GM18861 (cell line): ENCODE measurements around the gene BNC2.

Source experiments
- ATAC-seq: cut with Tn5 transposase; IDR thresholded peaks from one replicate; pipeline ENCODE4 v1.9.1; 2021; ENCODE audit not compliant: unreplicated experiment

Gene BNC2

GRCh38 chr9:16681652-16681987 lies 188.8 kb downstream of the BNC2 start:
- no peak for ATAC-seq

GRCh38 chr9:16680975-16681651 lies 189.4 kb downstream of the BNC2 start:
- ATAC-seq, result no peak

- no peak for ATAC-seq
Measured at GRCh38 chr9:16680541-16680940, 189.9 kb downstream of the BNC2 start.

GRCh38 chr9:16679327-16679821 lies 191.1 kb downstream of the BNC2 start:
- ATAC-seq, result no peak

- no peak for ATAC-seq
Measured at GRCh38 chr9:16676519-16676918, 194.0 kb downstream of the BNC2 start.

- ATAC-seq, result no peak
Measured at GRCh38 chr9:16675131-16675530, 195.3 kb downstream of the BNC2 start.

- ATAC-seq, result no peak
Measured at GRCh38 chr9:16673171-16673570, 197.3 kb downstream of the BNC2 start.

- no peak for ATAC-seq
Measured at GRCh38 chr9:16672501-16672900, 198.0 kb downstream of the BNC2 start.

- no peak for ATAC-seq
Measured at GRCh38 chr9:16671591-16672137, 198.8 kb downstream of the BNC2 start.

GRCh38 chr9:16670791-16671190 lies 199.7 kb downstream of the BNC2 start:
- no peak for ATAC-seq

- ATAC-seq, result no peak
Measured at GRCh38 chr9:16668734-16669295, 201.7 kb downstream of the BNC2 start.

- no peak for ATAC-seq
Measured at GRCh38 chr9:16664211-16664610, 206.3 kb downstream of the BNC2 start.

- ATAC-seq, result no peak
Measured at GRCh38 chr9:16661816-16662215, 208.7 kb downstream of the BNC2 start.

- no peak for ATAC-seq
Measured at GRCh38 chr9:16659096-16659495, 211.4 kb downstream of the BNC2 start.

GRCh38 chr9:16656432-16657169 lies 213.9 kb downstream of the BNC2 start:
- ATAC-seq, result no peak

- ATAC-seq, result no peak
Measured at GRCh38 chr9:16654596-16655126, 215.8 kb downstream of the BNC2 start.

GRCh38 chr9:16653491-16654399 lies 216.7 kb downstream of the BNC2 start:
- ATAC-seq, result no peak

- no peak for ATAC-seq
Measured at GRCh38 chr9:16652582-16652981, 217.9 kb downstream of the BNC2 start.

- ATAC-seq, result no peak
Measured at GRCh38 chr9:16651446-16651964, 219.0 kb downstream of the BNC2 start.

GRCh38 chr9:16645970-16646369 lies 224.5 kb downstream of the BNC2 start:
- no peak for ATAC-seq
